Medulla oblongata (tissue), 1 donor: ENCODE data around the gene ARFGAP1.

Source experiments
- DNase-seq: peaks from one replicate; pipeline ENCODE4 v3.0.0-alpha.2; 2015; ENCODE audit errors: extremely low spot score

ARFGAP1 gene

GRCh38 chr20:63277466-63278272 is 5.1 kb downstream of the ARFGAP1 start:
- DNase-seq = no peak

DNA sequence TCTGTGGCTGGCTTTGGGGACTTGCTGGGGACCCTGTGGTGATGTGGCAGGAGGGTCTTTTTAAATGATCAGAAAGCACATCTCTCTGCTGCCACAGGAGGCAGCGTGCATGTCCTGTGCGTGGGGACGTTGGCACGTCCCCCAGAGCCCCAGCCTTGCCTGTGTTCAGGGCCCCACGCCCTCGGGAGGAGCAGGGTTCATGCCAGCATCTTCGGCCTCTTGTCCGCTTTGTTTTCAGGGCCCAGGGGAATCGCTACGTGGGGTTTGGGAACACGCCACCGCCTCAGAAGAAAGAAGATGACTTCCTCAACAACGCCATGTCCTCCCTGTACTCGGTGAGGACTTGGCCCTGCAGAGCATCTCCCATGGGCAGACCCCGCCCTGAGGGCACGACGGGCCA is 6.0 kb downstream of the ARFGAP1 start:
- DNase-seq = no peak

DNA sequence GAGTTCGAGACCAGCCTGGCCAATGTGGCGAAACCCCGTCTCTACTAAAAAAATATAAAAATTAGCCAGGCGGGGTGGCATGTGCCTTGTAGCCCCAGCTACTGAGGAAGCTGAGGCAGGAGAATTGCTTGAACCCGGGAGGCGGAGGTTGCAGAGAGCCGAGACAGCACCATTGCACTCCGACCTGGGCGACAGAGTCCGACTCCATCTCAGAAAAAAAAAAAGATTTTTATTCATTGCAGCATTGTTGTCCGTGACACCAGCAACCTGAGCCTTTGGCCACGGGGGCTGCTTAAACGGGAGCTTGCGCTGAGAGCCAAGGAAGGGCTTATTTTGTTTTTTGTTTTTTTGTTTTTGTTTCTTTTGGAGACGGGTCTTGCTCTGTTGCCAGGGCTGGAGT is 7.3 kb downstream of the ARFGAP1 start:
- no peak for DNase-seq

DNA sequence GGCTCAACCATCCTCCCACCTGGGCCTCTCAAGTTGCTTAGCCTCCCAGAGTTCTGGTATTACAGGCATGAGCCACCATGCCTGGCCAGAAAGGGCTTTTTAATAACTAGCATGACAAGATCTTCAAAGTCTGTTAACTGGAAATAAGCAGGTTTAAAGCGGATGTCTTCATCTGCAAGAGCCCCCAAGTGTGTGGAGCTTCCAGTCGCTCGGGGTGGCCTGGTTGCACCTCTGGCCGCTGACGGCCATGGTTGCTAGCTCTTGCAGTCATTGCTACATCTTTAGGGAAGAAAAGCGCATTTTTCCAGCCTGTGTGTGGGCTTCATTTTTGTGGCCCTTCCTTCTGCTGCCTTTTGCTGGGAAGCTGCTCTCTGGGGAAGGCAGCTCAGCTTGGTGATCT is 7.8 kb downstream of the ARFGAP1 start:
- no peak for DNase-seq

DNA sequence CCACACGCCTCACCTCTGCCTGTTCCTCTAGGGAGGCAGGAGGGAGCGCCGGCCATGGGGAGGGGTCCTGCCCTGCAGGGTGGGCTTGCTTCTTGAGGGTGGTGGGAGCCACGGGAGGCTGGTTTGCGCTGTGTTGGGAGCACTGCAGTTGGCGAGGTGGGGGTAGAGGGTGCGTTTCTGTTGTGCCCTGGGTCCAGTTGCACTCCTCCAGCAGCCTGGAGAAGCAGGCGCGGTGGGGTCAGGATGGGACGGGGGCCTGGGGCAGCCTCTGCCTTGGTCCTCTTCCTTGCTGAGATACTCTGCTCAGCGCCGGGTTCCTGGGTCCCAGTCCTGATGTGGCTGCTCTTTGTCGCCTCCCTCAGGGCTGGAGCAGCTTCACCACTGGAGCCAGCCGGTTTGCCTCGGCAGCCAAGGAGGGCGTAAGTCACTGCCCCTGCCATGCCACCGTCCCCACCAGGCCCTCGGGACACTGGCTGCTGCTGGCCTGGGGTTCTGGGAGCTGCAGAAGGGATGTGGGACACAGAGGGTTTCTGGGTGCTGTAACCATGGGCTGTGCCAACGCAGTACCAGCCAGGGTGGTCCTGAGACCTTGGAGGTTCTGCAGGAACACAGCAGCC is 8.4 kb downstream of the ARFGAP1 start:
- DNase-seq = no peak

DNA sequence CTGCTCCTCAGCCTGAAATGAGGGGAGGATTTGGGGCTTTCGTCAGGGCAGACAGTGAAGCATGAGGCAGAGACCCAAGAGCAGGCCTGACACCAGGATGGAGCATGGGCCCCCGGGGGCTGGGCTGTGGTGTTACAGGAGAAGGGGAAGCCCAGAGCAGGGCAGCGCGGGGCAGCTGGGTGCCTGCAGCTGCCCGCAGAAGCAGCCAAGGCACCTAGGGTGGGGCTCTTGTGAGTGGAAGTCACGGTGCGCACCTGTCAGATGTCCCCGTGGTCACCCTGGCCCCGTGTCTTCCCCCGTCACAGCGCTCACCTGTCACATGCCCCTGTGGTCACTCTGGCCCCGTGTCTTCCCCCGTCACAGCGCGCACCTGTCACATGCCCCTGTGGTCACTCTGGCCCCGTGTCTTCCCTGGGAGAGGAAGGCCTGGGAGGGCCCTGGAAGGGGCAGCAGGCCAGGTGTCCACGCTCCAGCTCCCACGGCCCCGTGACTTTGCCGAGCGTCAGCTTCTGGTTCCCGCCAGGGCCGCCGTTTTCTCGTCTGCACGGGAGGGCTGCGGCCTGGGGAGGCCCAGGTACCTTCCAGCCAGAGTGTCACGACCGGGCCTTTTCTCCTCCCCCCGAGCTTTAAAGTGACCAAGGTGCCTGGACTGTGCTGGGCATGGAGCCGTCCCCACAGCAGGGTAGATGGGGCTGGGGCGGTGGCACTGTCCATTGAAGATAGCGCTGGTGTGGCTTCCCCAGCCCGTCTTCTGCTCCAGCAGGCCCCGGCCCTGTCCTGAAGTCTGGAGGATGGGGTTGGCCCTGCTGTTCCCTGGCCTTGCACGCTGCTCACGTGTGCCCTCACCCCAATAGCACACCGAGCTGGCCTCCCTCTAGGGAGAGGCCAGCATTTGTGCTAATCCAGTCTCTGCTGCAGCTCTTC is 9.4 kb downstream of the ARFGAP1 start:
- DNase-seq = no peak

- no peak for DNase-seq
Observed at GRCh38 chr20:63282946-63283345, 10.3 kb downstream of the ARFGAP1 start.

DNA sequence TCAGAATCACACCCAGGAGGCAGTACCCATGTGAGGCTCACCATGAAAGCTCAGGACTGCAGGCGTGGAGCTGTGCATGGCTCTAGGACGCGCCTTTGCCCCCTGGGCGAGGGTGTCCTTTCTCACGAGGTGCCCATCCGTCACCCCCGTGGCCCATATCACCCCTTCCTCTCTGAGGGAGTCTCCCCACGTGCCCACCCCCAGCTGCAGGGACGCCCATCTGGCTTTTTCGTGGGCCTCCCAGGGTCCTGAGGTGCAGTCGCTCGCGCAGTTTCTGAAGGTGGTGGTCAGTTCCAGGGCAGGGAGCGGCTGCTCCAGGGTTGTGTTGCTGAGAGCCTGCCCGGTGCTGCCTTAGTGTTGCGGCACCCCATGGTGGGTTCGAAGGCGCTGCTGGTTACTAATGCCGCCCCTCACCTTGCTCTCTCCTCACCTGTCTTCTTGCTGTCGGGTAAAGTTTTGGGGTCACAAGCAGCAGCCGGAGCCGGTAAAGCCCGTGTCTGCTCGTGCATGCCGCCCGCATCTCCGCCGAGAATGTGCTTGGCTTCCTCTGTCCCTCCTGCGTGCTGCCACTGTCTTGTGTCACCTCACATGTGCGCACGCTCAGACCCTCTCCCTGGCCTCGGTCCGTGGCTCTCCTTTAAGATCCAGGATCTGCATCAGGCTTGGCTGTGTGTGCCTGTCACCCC is 10.9 kb downstream of the ARFGAP1 start:
- no peak for DNase-seq

DNA sequence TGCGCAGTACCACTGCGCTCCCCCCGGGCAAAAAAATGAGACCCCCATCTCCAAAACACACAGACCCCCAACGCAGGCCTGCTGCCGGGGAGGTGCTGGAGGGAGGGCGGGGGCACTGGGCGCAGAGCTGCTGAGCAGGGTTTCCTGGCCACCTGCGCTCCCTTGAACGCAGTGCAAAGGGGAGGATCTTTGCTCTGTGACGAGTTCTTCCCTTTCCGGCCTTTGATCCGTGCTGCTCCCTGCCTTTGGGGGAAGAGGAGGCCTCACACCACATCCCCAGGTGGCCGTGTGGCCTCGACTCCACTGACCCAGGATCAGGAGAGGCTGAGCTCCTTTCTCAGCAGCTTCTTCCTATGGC is 11.4 kb downstream of the ARFGAP1 start:
- no peak for DNase-seq

DNA sequence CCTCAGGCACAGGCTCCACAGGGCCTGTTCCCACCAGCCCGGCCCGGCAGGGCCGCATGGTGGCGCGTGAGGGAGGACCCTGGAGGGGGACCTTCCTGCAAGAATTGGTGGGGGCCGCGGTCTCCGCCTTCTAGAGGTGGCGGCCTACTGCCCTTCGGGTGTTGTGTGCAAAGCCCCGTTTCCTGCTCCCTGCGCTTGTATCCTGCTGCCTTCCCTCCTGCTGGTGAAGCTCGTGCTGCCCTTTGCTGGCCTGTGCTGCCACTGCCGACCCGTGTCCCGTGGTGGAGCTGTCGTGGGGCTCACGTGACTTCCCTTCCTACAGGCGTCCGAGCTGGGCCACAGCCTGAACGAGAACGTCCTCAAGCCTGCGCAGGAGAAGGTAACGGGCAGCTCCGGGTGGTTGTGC is 11.9 kb downstream of the ARFGAP1 start:
- DNase-seq = no peak

DNA sequence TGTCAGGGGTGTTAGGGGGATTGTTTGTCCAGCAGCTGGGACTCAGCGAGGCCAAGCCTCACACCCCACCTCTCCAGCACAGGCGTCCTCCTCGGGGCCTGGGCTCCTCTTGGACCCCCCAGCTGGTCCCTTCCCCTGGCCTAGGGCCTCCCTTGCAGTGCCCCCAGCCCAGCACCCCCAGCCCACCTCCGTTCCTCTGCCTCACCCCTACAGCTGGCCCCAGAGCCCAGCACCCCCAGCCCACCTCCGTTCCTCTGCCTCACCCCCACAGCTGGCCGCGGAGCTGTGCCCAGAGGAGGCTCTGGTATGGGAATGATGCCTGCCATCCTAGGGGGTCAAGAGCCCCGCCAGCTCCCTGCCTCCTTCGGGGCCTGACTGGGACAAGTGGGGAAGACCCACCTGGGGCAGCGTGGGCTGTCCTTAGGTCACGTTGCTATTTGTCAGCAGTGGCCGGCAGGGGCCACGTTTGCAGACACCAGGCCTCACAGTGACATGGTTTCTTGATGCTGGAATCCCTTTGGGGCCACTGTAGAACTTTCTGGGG is 12.4 kb downstream of the ARFGAP1 start:
- no peak for DNase-seq

DNA sequence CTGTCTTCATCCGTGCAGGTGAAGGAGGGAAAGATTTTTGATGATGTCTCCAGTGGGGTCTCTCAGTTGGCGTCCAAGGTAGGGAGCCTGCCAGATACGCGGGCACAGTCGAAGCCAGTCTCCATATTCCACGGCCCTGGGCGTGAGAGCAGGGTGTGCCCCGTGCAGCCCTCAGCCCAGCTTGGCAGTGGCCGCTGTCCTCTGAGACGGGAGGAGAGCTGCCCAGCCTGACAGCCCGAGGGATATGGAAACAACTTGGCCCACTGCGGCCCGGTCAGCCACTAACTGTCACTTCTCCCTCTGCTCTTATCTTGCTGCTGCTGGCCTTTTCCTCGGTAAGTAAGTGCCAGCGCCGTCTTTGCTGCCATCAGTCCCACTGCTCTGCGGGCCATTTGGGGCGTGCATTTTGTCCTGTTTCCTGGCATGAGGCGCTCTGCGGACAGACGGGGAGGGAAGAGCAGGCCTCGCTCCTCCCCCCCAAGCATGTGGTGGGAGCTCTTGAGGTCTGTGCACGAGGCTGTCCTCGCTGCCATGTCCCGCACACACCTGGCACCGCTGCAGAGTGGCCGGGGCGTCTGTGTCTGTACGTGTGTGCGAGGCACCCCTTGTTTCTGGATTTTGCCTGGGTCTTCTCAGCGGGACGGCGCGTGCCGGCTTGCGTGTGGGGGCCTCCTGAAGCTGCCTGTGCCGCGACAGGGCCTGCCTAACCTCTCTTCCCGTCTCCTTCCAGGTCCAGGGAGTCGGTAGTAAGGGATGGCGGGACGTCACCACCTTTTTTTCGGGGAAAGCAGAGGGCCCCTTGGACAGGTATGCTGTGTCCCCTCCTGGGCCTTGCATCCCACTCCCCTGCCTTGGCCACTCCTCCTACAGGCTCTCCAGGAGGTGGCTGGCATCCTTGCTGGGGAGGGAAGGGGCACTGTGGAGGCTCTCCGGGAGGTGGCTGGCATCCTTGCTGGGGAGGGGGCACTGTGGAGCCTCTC is 13.3 kb downstream of the ARFGAP1 start:
- no peak for DNase-seq

DNA sequence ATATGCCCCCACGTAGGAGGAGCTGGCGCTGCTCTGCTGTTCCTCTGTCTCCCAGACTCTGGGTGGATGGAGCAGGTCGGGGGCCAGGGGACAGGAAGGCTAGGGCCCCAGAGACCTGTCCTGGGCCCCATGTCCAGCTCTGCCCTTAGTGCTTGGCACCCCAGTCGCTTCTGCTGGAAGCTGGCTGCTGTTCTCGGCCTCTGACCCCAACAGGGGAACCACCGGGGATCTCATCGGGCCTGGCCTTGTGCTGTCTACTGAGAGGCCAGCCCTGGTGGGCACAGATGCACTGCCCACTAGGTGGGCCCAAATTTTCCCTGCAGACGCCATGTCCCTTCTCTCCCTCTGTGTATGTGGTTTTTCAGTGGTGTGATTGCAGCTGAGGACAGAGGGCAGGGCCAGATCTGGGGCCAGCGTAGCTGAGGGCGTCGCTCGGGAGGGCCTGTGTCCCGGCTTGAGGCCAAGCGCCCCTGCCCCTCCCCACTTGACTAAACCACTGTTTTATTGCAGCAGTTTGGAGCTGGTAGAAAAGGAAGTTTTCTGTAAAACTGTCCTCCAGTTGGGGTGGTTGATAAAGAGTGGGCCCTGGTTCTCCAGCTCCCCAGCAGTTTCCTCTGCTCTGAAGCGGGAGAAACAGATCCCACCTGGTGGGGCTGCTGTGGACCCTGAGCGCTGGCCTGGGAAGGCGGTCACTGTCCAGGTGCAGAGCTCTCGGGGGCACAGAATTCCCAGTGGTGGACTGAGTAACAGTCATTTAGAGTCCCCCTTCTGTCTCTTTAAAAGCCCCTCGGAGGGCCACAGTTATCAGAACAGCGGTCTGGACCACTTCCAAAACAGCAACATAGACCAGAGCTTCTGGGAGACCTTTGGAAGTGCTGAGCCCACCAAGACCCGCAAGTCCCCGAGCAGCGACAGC is 14.4 kb downstream of the ARFGAP1 start:
- no peak for DNase-seq

- no peak for DNase-seq
Observed at GRCh38 chr20:63287697-63288580, 15.3 kb downstream of the ARFGAP1 start.

- DNase-seq = no peak
Observed at GRCh38 chr20:63288581-63289251, 16.1 kb downstream of the ARFGAP1 start.

GRCh38 chr20:63289311-63290135 is 16.9 kb downstream of the ARFGAP1 start:
- no peak for DNase-seq

DNA sequence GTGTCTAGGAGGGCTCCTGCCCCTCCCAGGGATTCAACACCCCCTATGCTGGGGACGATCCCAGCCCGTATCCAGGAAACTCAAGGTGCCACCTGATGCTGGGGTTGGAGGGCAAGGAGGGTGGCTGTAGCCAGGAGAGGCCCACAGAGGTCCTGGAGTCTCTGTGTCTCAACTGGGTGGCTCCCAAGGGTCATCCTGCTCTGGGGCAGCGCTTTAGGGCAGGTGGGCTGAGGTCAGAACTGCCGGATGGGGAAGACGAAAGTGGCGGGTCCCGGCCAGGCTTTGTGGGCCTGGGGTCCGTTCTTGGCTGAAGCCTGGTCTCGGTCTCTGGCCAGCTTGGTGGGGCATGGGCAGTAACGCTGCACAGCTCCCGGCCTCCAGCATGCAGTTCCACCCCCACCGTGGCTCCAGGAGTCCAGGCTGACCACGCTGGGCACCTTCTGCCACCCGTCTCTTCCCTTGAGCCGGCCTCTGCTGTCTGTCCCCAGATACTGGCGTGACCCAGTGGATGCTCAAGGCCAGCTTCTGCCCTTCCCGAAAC is 17.6 kb downstream of the ARFGAP1 start:
- DNase-seq = no peak
